Kidney epithelial cell (primary cell): ENCODE measurements around the gene SPDYC. TPM values are rescaled to one million over a fixed set of nuclear protein-coding genes. Genes with fewer than 3 reads are reported as not detected.

ENCODE experiments used
- DNase-seq: peaks from one replicate; pipeline ENCODE4 v3.0.0-alpha.2; 2010; ENCODE audit warnings: low read depth
- H3K27me3 ChIP-seq: 2 replicates; pipeline ENCODE4 v1.6.0; 2011; ENCODE audit warnings: low read length; ENCODE audit not compliant: control insufficient read depth, insufficient read depth
- H3K36me3 ChIP-seq: 2 replicates; pipeline ENCODE4 v1.5.1; 2011; ENCODE audit warnings: low read length; ENCODE audit not compliant: control insufficient read depth, insufficient read depth
- H3K4me3 ChIP-seq: 2 replicates; pipeline ENCODE4 v1.5.1; 2011; ENCODE audit warnings: low read depth, mild to moderate bottlenecking, control low read depth, low read length
- CTCF ChIP-seq: IDR thresholded peaks from 2 replicates; pipeline ENCODE4 v1.5.1; 2011; ENCODE audit warnings: mild to moderate bottlenecking, moderate library complexity, low read length, control low read depth, inconsistent platforms; ENCODE audit not compliant: insufficient read depth, poor library complexity, severe bottlenecking
- total RNA-seq: library from RNA; depleted of rRNA; stranded (reverse); fragments of >200 nt; gene quantifications from 2 replicates; pipeline ENCODE4 v1.2.3, GENCODE V29; 2015

SPDYC gene
- total RNA-seq, 1 donor from 2014 or later, result not detected

- Histone ChIP-seq H3K4me3 (no peak overlapping the region), H3K36me3 (no peaks in the 10 kb centered on the region), H3K27me3 (no peaks in the 10 kb centered on the region)
- TF ChIP-seq CTCF, result no peak
- no peak for DNase-seq
Measured at GRCh38 chr11:65163684-65164083, 6.3 kb upstream of the SPDYC start.

- DNase-seq, result no peak
- no peak for TF ChIP-seq CTCF
- Histone ChIP-seq H3K36me3 (no peaks in the 10 kb centered on the region), H3K27me3 (no peaks in the 10 kb centered on the region), H3K4me3 (no peak overlapping the region)
Measured at GRCh38 chr11:65165410-65166317, 4.4 kb upstream of the SPDYC start.

- Histone ChIP-seq H3K4me3 (no peak overlapping the region), H3K27me3 (no peaks in the 10 kb centered on the region), H3K36me3 (no peaks in the 10 kb centered on the region)
- no peak for TF ChIP-seq CTCF
- DNase-seq, result no peak
Measured at GRCh38 chr11:65166893-65167292, 3.1 kb upstream of the SPDYC start.

- no peaks in the 10 kb centered on the region for H3K27me3 ChIP-seq
- no peak for TF ChIP-seq CTCF
- no peak for DNase-seq
- no peak overlapping the region for H3K4me3 ChIP-seq
- H3K36me3 ChIP-seq, result no peaks in the 10 kb centered on the region
Measured at GRCh38 chr11:65167656-65168055, 2.4 kb upstream of the SPDYC start.

- Histone ChIP-seq H3K4me3 (no peak overlapping the region), H3K36me3 (no peaks in the 10 kb centered on the region), H3K27me3 (no peaks in the 10 kb centered on the region)
- no peak for TF ChIP-seq CTCF
- DNase-seq, result no peak
Measured at GRCh38 chr11:65169164-65169641, 830 bp upstream of the SPDYC start.
